ENCODE data around the gene DUSP2. TPM values are rescaled to one million over a fixed set of nuclear protein-coding genes. Genes with fewer than 3 reads are reported as not detected.

The DUSP2 gene
- total RNA-seq, 5 donors from 2014 or later (not counting 1 experiment from before 2014, with no cell fraction given), result 37.2 to 437 (median 54.0) TPM

- Histone ChIP-seq H3K9me3 (no peaks in the 10 kb centered on the region), H3K36me3 (ENCODE audit: control insufficient read depth in 2 of 2, extremely low read depth in 1 of 2, insufficient read depth in 1 of 2, low read length in 1 of 2) (no peaks in the 10 kb centered on the region), H3K27me3 (replicated peaks in 1 of 2; ENCODE audit: control insufficient read depth in 2 of 2, extremely low read depth in 1 of 2, insufficient read depth in 2 of 2, low read length in 1 of 2) (no peaks in the 10 kb centered on the region), H3K4me3 (ENCODE audit: control insufficient read depth in 1 of 2, extremely low read depth in 1 of 2, low read length in 1 of 2) (no peak overlapping the region), H3K27ac (ENCODE audit: low read length) (no peak overlapping the region), H3K4me1 (ENCODE audit: control insufficient read depth in 1 of 2, extremely low read depth in 1 of 2, insufficient read depth in 2 of 2, low read length in 2 of 2) (peaks cover 38 to 85% of the 10 kb centered on the region in 2 experiments)
- no peaks in the 10 kb centered on the region for H3K27me3 Mint-ChIP-seq
- DNase-seq (peak in 1 of 35 experiments; percentile 21), ATAC-seq (replicated peaks in 1 of 4) (no peak)
- peaks cover 71 to 76% (median 73%) of the 10 kb centered on the region in 3 donors for H3K4me1 Mint-ChIP-seq
- CTCF ChIA-PET, result interaction anchor here in 1 of 2 donors (1.2 to 1.5 kb wide), 2 partner anchors 23 kb away, joined by 3 to 5 read pairs; no protein-coding TSS in a partner anchor
- H3K9me3 Mint-ChIP-seq, result no peaks in the 10 kb centered on the region
- no peaks in the 10 kb centered on the region for H3K36me3 Mint-ChIP-seq
- POLR2A ChIA-PET, result interaction anchor here in 1 of 2 donors (1.2 kb wide), 1 partner anchor 13 kb away, joined by 3 read pairs; no protein-coding TSS in a partner anchor
- 84% methylated on average over 14 of the region's 14 CpGs for WGBS (ENCODE audit: insufficient coverage)
- peak overlapping the region; percentile 61 to 75 for H3K27ac Mint-ChIP-seq
- H3K4me3 Mint-ChIP-seq, result peak overlapping the region in 1 of 3 donors; percentile 18
Measured at GRCh38 chr2:96150791-96151594, 5.8 kb upstream of the DUSP2 start.

GRCh38 chr2:96150007-96150640 is 4.9 kb upstream of the DUSP2 start:
- DNase-seq (peak in 2 of 35 experiments; percentile 0 to 22), ATAC-seq (replicated peaks in 1 of 4) (no peak)
- no peaks in the 10 kb centered on the region for H3K36me3 ChIP-seq (ENCODE audit: control insufficient read depth in 2 of 2, extremely low read depth in 1 of 2, insufficient read depth in 1 of 2, low read length in 1 of 2)
- H3K4me3 Mint-ChIP-seq, result peak overlapping the region in 1 of 3 donors; percentile 3
- H3K9me3 ChIP-seq, result no peaks in the 10 kb centered on the region
- H3K27me3 Mint-ChIP-seq, result no peaks in the 10 kb centered on the region
- CTCF ChIA-PET, result interaction anchor here in 1 of 2 donors (0.9 to 1.2 kb wide), 2 partner anchors 16 to 24 kb away, joined by 3 read pairs; no protein-coding TSS in a partner anchor
- POLR2A ChIA-PET, result interaction anchor here in 1 of 2 donors (1.2 kb wide), 1 partner anchor 14 kb away, joined by 3 read pairs; no protein-coding TSS in a partner anchor
- no peaks in the 10 kb centered on the region for H3K36me3 Mint-ChIP-seq
- peaks cover 71 to 76% (median 75%) of the 10 kb centered on the region in 3 donors for H3K4me1 Mint-ChIP-seq
- no peak overlapping the region for H3K27ac ChIP-seq (ENCODE audit: low read length)
- H3K4me3 ChIP-seq (ENCODE audit: control insufficient read depth in 1 of 2, extremely low read depth in 1 of 2, low read length in 1 of 2), result no peak overlapping the region
- peak overlapping the region; percentile 34 to 97 for H3K27ac Mint-ChIP-seq
- no peaks in the 10 kb centered on the region for H3K27me3 ChIP-seq (replicated peaks in 1 of 2; ENCODE audit: control insufficient read depth in 2 of 2, extremely low read depth in 1 of 2, insufficient read depth in 2 of 2, low read length in 1 of 2)
- 100% methylated on average over 2 of the region's 6 CpGs for WGBS (ENCODE audit: insufficient coverage)
- H3K4me1 ChIP-seq (ENCODE audit: control insufficient read depth in 1 of 2, extremely low read depth in 1 of 2, insufficient read depth in 2 of 2, low read length in 2 of 2), result peaks cover 38 to 85% of the 10 kb centered on the region in 2 experiments
- no peaks in the 10 kb centered on the region for H3K9me3 Mint-ChIP-seq

GRCh38 chr2:96148410-96149217 is 3.4 kb upstream of the DUSP2 start:
- 19% methylated on average over 25 of the region's 29 CpGs for WGBS (ENCODE audit: insufficient coverage)
- ChIA-PET POLR2A (interaction anchor here (0.6 to 1.0 kb wide), 2 partner anchors 14 to 406 kb away, joined by 3 to 6 read pairs; no protein-coding TSS in a partner anchor), CTCF (interaction anchor here (0.6 to 2.7 kb wide), 6 partner anchors 9 to 156 kb away, joined by 3 to 16 read pairs (median 4); no protein-coding TSS in a partner anchor)
- ATAC-seq (replicated peaks in 1 of 4), result peak; percentile 57 to 71 (median 61)
- no peaks in the 10 kb centered on the region for H3K27me3 ChIP-seq (replicated peaks in 1 of 2; ENCODE audit: control insufficient read depth in 2 of 2, extremely low read depth in 1 of 2, insufficient read depth in 2 of 2, low read length in 1 of 2)
- peak overlapping the region; percentile 95 for H3K27ac ChIP-seq (ENCODE audit: low read length)
- H3K4me1 Mint-ChIP-seq, result peaks cover 78 to 84% (median 80%) of the 10 kb centered on the region in 3 donors
- H3K36me3 Mint-ChIP-seq, result peaks cover 8% of the 10 kb centered on the region
- H3K4me3 Mint-ChIP-seq, result peak overlapping the region; percentile 57 to 97 (median 73)
- H3K36me3 ChIP-seq (ENCODE audit: control insufficient read depth in 2 of 2, extremely low read depth in 1 of 2, insufficient read depth in 1 of 2, low read length in 1 of 2), result peaks cover 0 to 6% of the 10 kb centered on the region in 2 donors
- H3K4me3 ChIP-seq (ENCODE audit: control insufficient read depth in 1 of 2, extremely low read depth in 1 of 2, low read length in 1 of 2), result peak overlapping the region in 1 of 2 donors; percentile 22
- H3K27ac Mint-ChIP-seq, result peak overlapping the region; percentile 97 to 99
- no peaks in the 10 kb centered on the region for H3K9me3 Mint-ChIP-seq
- no peaks in the 10 kb centered on the region for H3K27me3 Mint-ChIP-seq
- DNase-seq, result peak; percentile 69 to 100 (median 98)
- no peaks in the 10 kb centered on the region for H3K9me3 ChIP-seq
- H3K4me1 ChIP-seq (ENCODE audit: control insufficient read depth in 1 of 2, extremely low read depth in 1 of 2, insufficient read depth in 2 of 2, low read length in 2 of 2), result peaks cover 41 to 86% of the 10 kb centered on the region in 2 experiments

GRCh38 chr2:96147593-96148201 is 2.5 kb upstream of the DUSP2 start:
- Histone ChIP-seq H3K4me3 (ENCODE audit: control insufficient read depth in 1 of 2, extremely low read depth in 1 of 2, low read length in 1 of 2) (peak overlapping the region in 1 of 2 donors; percentile 15), H3K9me3 (no peaks in the 10 kb centered on the region), H3K27me3 (replicated peaks in 1 of 2; ENCODE audit: control insufficient read depth in 2 of 2, extremely low read depth in 1 of 2, insufficient read depth in 2 of 2, low read length in 1 of 2) (no peaks in the 10 kb centered on the region), H3K4me1 (ENCODE audit: control insufficient read depth in 1 of 2, extremely low read depth in 1 of 2, insufficient read depth in 2 of 2, low read length in 2 of 2) (peaks cover 43 to 88% of the 10 kb centered on the region in 2 experiments), H3K36me3 (ENCODE audit: control insufficient read depth in 2 of 2, extremely low read depth in 1 of 2, insufficient read depth in 1 of 2, low read length in 1 of 2) (peaks cover 3 to 11% of the 10 kb centered on the region in 2 donors), H3K27ac (ENCODE audit: low read length) (peak overlapping the region; percentile 95)
- peak overlapping the region; percentile 37 to 97 (median 57) for H3K4me3 Mint-ChIP-seq
- WGBS (ENCODE audit: insufficient coverage), result 68% methylated on average over 2 of the region's 9 CpGs
- CTCF ChIA-PET, result interaction anchor here (0.6 to 2.7 kb wide), 5 partner anchors 8 to 155 kb away, joined by 3 to 16 read pairs (median 5); no protein-coding TSS in a partner anchor
- ATAC-seq (replicated peaks in 1 of 4) (no peak), DNase-seq (peak in 4 of 35 experiments; percentile 14 to 38 (median 20))
- no peaks in the 10 kb centered on the region for H3K9me3 Mint-ChIP-seq
- peak overlapping the region; percentile 97 to 99 for H3K27ac Mint-ChIP-seq
- POLR2A ChIA-PET, result interaction anchor here (0.6 to 1.0 kb wide), 3 partner anchors 15 to 407 kb away, joined by 3 to 6 read pairs (median 3); no protein-coding TSS in a partner anchor
- peaks cover 13% of the 10 kb centered on the region for H3K36me3 Mint-ChIP-seq
- H3K27me3 Mint-ChIP-seq, result no peaks in the 10 kb centered on the region
- H3K4me1 Mint-ChIP-seq, result peaks cover 79 to 85% (median 80%) of the 10 kb centered on the region in 3 donors

GRCh38 chr2:96146881-96147592 is 1.8 kb upstream of the DUSP2 start:
- CTCF ChIA-PET, result interaction anchor here (1.6 to 2.7 kb wide), 3 partner anchors 8 to 28 kb away, joined by 5 to 8 read pairs (median 7); no protein-coding TSS in a partner anchor
- Mint-ChIP-seq H3K27me3 (no peaks in the 10 kb centered on the region), H3K9me3 (no peaks in the 10 kb centered on the region), H3K36me3 (peaks cover 13% of the 10 kb centered on the region), H3K4me1 (peaks cover 80 to 86% (median 80%) of the 10 kb centered on the region in 3 donors), H3K27ac (peak overlapping the region; percentile 97 to 99), H3K4me3 (peak overlapping the region; percentile 74 to 97 (median 81))
- Histone ChIP-seq H3K4me1 (ENCODE audit: control insufficient read depth in 1 of 2, extremely low read depth in 1 of 2, insufficient read depth in 2 of 2, low read length in 2 of 2) (peaks cover 42 to 88% of the 10 kb centered on the region in 2 experiments), H3K9me3 (no peaks in the 10 kb centered on the region), H3K4me3 (ENCODE audit: control insufficient read depth in 1 of 2, extremely low read depth in 1 of 2, low read length in 1 of 2) (peak overlapping the region; percentile 28 to 41), H3K36me3 (ENCODE audit: control insufficient read depth in 2 of 2, extremely low read depth in 1 of 2, insufficient read depth in 1 of 2, low read length in 1 of 2) (peaks cover 6 to 16% of the 10 kb centered on the region in 2 donors), H3K27ac (ENCODE audit: low read length) (peak overlapping the region; percentile 95), H3K27me3 (replicated peaks in 1 of 2; ENCODE audit: control insufficient read depth in 2 of 2, extremely low read depth in 1 of 2, insufficient read depth in 2 of 2, low read length in 1 of 2) (no peaks in the 10 kb centered on the region)
- DNase-seq, result peak in 1 of 35 experiments; percentile 13
- WGBS (ENCODE audit: insufficient coverage), result 54% methylated on average over 6 of the region's 9 CpGs
- no peak for ATAC-seq (replicated peaks in 1 of 4)
- POLR2A ChIA-PET, result interaction anchor here (0.6 to 1.0 kb wide), 3 partner anchors 9 to 28 kb away, joined by 3 read pairs; no protein-coding TSS in a partner anchor
